Activated naive CD4-positive, alpha-beta T cell (primary cell): ENCODE measurements around the gene MYO15A.

Source experiments
- DNase-seq, 4 experiments: peaks; one replicate each; lab custom pipeline; 2025; lab: John Stamatoyannopoulos, UW

MYO15A gene

GRCh38 chr17:18136357-18136756 is 27.8 kb downstream of the MYO15A start:
- no peak for DNase-seq

GRCh38 chr17:18138065-18138749 is 29.7 kb downstream of the MYO15A start:
- no peak for DNase-seq

DNA sequence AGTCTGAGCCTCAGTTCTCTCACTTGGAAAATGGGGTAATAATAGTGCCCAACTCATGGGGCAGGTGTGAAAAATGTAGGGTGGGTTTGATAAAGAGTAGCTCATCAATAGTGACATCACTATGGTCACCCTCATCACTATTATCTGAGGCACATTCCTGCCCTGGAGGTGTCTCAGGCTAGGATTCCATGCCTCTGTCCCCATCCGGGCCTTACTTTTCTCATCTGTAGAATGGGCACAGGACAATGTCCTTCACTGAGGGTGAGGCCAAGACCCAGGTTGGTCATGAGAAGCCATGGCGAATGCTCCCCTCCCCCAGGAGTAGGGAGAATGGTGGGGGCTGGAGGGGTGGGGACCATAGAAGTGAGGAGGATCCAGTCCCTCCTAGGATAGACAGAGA is 30.5 kb downstream of the MYO15A start:
- DNase-seq = no peak

DNA sequence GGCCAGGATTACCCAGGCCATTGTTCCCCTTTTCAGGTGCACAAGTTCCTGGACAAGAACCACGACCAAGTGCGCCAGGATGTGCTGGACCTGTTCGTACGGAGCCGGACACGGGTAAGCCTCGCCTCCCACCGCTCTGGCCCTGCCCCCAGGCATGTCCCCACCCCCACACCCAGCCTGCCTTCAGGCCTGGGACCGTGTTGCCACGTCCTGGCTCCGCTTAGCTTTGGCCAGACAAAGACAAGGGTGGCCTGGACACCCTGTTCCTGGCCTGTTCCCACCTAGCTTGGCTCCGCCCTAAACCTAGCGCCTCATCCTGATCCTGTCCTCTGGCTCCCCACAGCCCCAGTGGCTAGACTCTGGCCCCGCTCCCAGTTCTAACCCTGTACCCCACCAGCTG is 30.9 kb downstream of the MYO15A start:
- DNase-seq = no peak

DNA sequence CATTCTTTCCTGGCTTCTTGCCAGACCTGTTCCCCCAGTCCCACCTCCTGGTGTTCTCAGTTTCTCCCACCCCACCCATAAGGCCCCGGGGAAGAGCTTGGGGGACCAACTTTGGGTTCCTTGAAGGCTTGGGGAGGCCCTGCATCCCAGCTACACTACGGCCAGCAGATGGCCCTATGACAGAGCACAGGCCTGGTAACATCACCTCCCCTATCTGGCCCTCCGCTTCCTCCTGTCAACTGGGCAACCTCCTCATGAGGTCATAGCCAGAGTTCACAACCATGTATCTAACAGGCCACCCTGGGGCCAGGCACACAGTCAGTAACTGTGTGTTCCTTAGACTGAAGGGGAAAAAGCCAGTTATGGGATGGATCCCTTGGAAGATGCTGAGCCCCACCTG is 31.4 kb downstream of the MYO15A start:
- DNase-seq = no peak

DNA sequence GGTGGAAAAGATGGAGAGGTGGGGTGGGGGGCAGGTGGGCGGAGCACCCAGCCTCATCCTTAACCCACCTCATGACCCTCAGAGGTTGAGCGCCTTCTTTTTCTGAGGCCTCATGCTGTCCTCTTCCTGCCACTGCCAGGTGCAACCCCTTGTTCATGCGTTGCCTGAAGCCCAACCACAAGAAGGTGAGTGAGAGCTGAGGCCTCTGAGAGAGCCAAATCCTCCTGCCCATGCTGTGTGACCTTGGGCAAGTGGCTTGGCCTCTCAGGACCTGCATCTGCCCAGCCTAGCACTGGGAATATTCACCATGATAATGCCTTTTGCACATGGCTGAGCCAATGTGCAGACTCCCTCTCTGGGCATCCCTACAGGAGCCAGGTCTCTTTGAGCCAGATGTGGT is 32.1 kb downstream of the MYO15A start:
- DNase-seq = no peak

- DNase-seq = no peak
Measured at GRCh38 chr17:18141210-18141803, 32.8 kb downstream of the MYO15A start.

DNA sequence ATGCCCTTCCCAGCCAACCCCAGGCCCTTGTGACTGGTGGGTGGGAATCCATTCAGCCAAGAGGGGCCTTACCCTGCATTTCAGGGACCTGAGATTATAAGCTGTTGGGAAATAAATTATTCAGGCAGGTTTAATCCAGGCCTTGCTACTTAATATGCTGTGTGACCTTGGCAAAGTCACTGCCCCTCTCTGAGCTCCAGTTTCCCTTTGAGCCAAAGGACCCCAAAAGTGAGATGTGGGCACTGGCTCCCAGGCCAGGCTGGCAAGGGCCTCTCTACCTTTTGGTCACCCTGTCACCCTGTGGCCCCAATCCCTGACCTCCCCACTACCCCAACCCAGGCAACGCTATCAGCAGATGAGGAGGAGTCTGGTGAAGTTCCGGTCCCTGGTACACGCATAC is 33.9 kb downstream of the MYO15A start:
- DNase-seq = no peak

GRCh38 chr17:18143044-18143936 is 34.7 kb downstream of the MYO15A start:
- DNase-seq = no peak

DNA sequence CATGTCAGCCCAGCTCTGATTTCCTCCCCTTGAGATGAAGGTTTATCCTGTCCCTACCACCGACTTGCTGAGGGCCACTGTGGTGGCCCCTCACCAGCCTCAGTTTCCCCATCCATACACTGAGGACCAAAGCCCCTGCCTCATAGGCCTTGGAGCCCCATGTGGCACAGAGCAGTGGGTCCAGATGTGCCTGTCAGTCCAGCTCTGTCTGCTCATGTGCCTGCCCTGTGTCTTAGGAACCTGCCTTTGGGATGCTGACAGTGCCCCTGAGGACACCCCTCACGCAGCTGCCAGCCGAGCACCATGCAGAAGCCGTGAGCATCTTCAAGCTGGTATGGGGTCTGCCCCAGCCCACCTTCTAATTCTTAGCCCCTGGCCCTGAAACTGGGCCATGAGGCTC is 35.7 kb downstream of the MYO15A start:
- DNase-seq = no peak

GRCh38 chr17:18144855-18145254 is 36.3 kb downstream of the MYO15A start:
- no peak for DNase-seq

DNA sequence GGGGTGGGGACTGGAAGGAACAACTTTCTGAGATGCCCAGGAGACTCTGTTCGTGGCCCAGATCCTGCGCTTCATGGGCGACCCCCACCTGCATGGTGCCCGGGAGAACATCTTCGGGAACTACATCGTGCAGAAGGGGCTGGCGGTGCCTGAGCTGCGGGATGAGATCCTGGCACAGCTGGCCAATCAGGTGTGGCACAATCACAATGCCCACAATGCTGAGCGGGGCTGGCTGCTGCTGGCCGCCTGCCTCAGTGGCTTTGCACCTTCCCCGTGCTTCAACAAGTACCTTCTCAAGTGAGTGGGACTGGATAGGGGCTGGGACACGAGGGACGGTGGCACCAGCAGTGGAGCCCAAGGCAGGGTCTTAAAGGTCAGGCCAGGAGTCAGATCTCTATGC is 37.3 kb downstream of the MYO15A start:
- no peak for DNase-seq

GRCh38 chr17:18146259-18146658 is 37.7 kb downstream of the MYO15A start:
- DNase-seq = no peak

DNA sequence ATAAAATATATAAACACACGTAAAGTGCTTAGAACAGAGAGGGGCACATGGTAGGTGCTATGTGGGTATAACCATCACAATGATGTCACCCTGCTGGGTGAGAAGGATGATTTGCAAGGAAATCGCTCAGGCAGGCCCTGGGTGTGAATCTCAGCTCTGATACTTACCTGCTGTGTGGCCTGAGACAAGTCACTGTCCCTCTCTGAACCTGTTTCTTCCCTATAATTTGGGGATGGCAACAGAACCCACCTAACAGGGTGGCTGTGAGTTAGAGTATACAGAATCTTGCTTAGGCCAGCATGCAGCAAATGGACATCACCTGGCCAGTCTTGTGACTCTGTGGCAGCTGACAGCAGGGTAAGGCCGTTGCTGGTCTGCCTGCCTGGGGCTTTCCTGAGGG is 38.4 kb downstream of the MYO15A start:
- no peak for DNase-seq

DNA sequence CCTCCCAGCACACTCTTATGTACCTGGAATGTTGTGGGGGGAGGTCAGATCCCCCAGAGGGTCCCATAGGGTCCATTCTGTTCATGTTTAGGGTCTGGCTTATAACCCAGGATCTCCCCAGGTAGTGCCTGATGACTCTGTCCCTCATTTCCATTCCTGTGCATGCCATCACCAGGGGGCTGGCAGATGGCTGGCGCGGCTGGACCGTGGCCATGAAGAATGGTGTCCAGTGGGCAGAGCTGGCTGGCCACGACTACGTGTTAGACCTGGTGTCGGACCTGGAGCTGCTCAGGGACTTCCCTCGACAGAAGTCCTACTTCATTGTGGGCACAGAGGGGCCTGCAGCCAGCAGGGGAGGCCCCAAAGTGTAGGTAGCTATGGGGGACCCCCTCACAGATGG is 40.0 kb downstream of the MYO15A start:
- DNase-seq = no peak

- DNase-seq = no peak
Measured at GRCh38 chr17:18151290-18151689, 42.7 kb downstream of the MYO15A start.

GRCh38 chr17:18155179-18155578 is 46.6 kb downstream of the MYO15A start:
- no peak for DNase-seq

- no peak for DNase-seq
Measured at GRCh38 chr17:18156171-18156975, 47.8 kb downstream of the MYO15A start.

GRCh38 chr17:18156976-18157280 is 48.4 kb downstream of the MYO15A start:
- no peak for DNase-seq

DNA sequence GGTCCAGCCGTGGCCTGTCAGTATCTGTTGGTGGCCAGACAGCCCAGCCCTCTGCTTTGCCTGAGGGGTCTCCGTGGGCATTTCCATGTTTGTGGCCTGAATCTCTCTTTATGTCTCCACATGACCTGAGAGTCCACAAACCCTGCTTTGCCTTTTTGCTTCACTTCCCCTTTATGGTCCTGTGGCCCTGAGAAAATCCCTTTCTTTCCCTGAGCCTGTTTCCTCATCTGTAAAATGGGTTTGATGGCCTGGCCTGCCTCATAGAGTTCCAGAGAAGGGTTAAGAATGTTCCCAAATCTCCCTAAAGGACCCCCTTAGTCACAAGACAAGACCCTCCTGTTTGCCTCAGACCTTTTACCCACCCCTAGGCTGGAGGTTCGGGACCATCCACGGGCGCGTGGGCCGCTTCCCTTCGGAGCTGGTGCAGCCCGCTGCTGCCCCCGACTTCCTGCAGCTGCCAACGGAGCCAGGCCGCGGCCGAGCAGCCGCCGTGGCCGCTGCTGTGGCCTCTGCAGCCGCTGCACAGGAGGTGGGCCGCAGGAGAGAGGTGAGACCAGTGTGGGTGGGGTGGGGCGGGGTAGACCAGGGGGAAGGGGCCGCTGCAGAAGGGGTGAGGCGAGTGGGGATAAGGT is 48.9 kb downstream of the MYO15A start:
- DNase-seq = no peak

- peak; percentile 45 to 91 (median 74) for DNase-seq
Measured at GRCh38 chr17:18158022-18158600, 49.6 kb downstream of the MYO15A start.
